HUES64 (cell line): Measurements from ENCODE around the gene EXOC3.

Experiments used
- H3K27ac ChIP-seq: 2 replicates; pipeline ENCODE4 v1.7.0; 2013; ENCODE audit warnings: low read depth, low read length, inconsistent platforms
- H3K27me3 ChIP-seq: 2 replicates; pipeline ENCODE4 v1.6.1; 2013; ENCODE audit warnings: mild to moderate bottlenecking, low read length; ENCODE audit not compliant: insufficient read depth
- H3K36me3 ChIP-seq: 2 replicates; pipeline ENCODE4 v1.6.1; 2013; ENCODE audit warnings: mild to moderate bottlenecking, low read length; ENCODE audit not compliant: insufficient read depth
- H3K4me1 ChIP-seq: 2 replicates; pipeline ENCODE4 v1.6.1; 2013; ENCODE audit warnings: mild to moderate bottlenecking, low read length, moderate library complexity; ENCODE audit not compliant: insufficient read depth
- H3K4me3 ChIP-seq: 2 replicates; pipeline ENCODE4 v1.5.1; 2013; ENCODE audit warnings: mild to moderate bottlenecking, low read length, moderate library complexity
- H3K9ac ChIP-seq: 2 replicates; pipeline ENCODE4 v1.6.1; 2013; ENCODE audit warnings: mild to moderate bottlenecking, low read depth, low read length
- H3K9me3 ChIP-seq: 2 replicates; pipeline ENCODE4 v1.6.1; 2013; ENCODE audit warnings: low read depth, low read length; ENCODE audit not compliant: insufficient read depth
- WGBS: fragments of 150-250, 120-280 bp; methylation state at CpG from one replicate; pipeline ENCODE4 v1.1.7; 2013; ENCODE audit warnings: missing lambda C conversion rate; 5-methylcytosine and 5-hydroxymethylcytosine counted together

The EXOC3 gene

DNA sequence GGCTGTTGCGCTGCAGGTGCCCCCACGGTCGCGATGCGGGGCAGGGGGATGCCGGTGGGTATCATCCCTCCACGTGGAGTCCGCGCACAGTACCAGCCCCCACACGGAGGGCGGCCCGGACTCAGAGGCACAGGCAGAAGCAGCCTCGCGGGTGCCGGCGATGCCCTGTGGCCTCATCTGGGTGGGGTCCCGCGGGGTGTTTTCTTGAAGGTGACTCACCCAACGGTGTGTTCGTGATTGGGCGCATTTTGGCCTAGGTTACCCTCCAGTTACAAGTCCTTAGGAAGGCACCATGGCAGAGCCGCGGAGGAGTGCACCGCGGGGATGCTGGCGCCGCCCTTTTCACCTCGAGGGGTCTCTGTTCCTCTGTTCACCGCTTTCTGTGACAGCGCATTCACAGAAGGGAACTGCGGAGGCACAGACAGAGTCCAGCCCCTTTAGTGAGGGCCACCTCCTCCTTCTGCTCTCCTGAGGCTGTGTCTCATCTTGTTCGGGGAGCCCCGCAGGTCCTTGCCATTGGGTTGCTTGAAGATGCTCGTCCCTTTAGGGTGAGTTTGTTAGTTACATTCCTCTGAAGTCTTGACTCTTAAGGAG lies 21.6 kb upstream of the EXOC3 start:
- no peaks in the 10 kb centered on the region for H3K27me3 ChIP-seq
- no peak overlapping the region for H3K9ac ChIP-seq
- H3K9me3 ChIP-seq: no peaks in the 10 kb centered on the region
- WGBS: 94% methylated on average over 34 of the region's 34 CpGs
- H3K36me3 ChIP-seq: no peaks in the 10 kb centered on the region
- no peaks in the 10 kb centered on the region for H3K4me1 ChIP-seq
- H3K4me3 ChIP-seq: no peak overlapping the region
- no peak overlapping the region for H3K27ac ChIP-seq

DNA sequence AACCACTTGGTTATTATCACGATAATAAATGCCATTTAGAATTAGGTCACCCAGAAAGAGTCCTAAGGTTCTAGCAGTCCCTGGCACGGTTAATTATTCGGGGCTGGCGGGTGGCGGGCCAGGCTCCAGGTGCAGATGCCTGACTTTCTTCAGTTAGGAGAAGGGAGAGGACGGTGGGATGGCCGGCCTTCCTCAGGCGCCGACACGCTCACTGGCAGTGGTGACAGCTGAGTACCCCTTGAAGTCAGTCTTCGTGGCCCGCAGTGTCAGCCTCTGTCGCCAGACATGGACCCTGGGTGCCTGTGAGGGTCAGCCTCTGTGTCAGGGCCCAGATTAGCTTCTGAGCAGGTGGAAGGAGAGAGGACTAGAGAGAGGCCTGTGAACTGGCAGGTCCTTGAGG lies 21.1 kb upstream of the EXOC3 start:
- no peak overlapping the region for H3K4me3 ChIP-seq
- H3K9me3 ChIP-seq: no peaks in the 10 kb centered on the region
- H3K36me3 ChIP-seq: no peaks in the 10 kb centered on the region
- H3K27me3 ChIP-seq: no peaks in the 10 kb centered on the region
- H3K9ac ChIP-seq: no peak overlapping the region
- WGBS: 94% methylated on average over 13 of the region's 13 CpGs
- no peak overlapping the region for H3K27ac ChIP-seq
- H3K4me1 ChIP-seq: no peaks in the 10 kb centered on the region

DNA sequence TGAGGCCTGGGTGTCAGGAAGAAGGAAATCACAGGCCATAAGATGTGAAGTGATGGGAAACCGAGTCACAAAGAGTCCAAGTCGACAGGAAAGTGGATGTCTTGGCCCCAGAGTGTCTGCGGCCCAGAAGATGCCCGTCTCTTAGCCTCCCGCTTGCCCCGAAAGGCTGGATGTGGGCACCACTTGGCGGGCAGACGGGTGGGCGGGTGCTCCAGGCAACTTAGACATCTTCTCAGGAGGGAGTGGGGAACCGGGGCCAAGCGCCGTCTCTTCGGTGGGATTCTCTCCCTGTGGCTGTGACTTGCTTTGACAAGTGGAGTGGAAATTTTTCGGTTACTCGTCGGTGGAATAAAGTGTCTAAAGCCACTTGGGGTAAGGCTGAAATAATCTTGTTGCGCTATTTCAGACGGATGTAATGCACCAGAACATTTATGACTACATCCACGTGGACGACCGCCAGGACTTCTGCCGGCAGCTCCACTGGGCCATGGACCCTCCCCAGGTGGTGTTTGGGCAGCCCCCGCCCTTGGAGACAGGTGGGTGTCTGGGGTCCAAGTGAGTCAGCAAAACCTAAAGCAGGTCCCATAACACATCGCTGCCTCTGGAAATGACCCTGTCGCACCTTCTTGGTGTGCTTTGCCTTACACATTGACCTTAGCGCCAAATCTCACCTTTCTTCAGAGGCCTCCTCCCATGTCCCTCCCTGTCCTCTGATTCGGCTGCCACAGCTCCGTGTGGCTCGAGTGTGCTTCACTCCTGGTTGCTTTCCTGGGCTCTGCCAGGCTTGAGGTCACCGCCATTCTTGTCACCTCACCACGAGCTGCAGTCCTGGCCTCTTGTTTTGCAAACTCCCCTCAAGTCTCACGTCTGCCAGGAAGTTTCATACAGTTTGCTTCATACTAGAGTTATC lies 20.4 kb upstream of the EXOC3 start:
- no peak overlapping the region for H3K4me3 ChIP-seq
- no peak overlapping the region for H3K9ac ChIP-seq
- H3K27ac ChIP-seq: no peak overlapping the region
- no peaks in the 10 kb centered on the region for H3K4me1 ChIP-seq
- no peaks in the 10 kb centered on the region for H3K27me3 ChIP-seq
- no peaks in the 10 kb centered on the region for H3K9me3 ChIP-seq
- WGBS: 91% methylated on average over 32 of the region's 32 CpGs
- no peaks in the 10 kb centered on the region for H3K36me3 ChIP-seq

DNA sequence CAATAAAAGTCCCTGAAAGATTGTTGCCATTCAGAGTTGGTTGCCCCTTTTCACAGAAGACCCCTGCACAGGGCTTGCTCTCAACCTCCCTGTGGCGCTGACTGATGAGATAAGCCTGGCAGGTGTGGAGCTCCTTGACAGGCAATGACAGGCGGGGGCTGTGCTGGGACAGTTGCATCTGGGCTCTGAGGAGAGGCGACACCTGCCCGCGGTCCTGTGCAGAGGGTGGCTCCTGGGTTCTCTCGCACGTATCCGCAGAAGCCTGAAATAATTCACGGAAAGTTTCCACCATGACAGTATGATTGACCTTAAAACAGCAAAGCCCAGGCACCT lies 19.8 kb upstream of the EXOC3 start:
- H3K27me3 ChIP-seq: no peaks in the 10 kb centered on the region
- H3K4me3 ChIP-seq: no peak overlapping the region
- no peaks in the 10 kb centered on the region for H3K36me3 ChIP-seq
- no peak overlapping the region for H3K27ac ChIP-seq
- H3K4me1 ChIP-seq: no peaks in the 10 kb centered on the region
- 94% methylated on average over 9 of the region's 9 CpGs for WGBS
- H3K9me3 ChIP-seq: no peaks in the 10 kb centered on the region
- no peak overlapping the region for H3K9ac ChIP-seq

DNA sequence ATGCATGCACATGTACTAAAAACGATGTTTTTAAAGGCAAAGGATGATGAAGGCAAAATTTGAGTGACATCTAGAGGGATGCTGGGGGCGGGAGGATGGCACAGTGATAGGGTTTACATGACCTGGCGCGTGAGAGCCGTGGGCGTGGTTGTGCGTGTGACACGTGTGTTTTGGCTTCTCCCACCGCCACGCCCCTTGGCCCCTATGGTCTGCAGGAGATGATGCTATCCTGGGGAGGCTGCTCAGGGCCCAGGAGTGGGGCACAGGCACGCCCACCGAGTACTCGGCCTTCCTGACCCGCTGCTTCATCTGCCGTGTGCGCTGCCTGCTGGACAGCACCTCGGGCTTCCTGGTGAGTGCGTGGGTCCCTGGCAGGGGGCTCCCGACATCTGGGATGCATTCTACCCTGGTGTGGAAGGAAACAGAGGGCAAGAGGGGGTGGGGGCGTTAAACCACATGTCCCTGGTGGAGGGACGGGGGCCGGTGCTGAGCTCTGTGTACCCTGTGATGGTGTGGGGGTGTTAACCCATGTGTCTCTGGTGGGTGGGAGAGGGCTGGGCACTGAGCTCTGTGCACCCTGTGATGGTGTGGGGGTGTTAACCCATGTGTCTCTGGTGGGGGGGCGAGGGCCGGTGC lies 19.2 kb upstream of the EXOC3 start:
- H3K9ac ChIP-seq: no peak overlapping the region
- WGBS: 92% methylated on average over 24 of the region's 24 CpGs
- no peaks in the 10 kb centered on the region for H3K9me3 ChIP-seq
- H3K4me1 ChIP-seq: no peaks in the 10 kb centered on the region
- no peak overlapping the region for H3K4me3 ChIP-seq
- H3K27ac ChIP-seq: no peak overlapping the region
- H3K27me3 ChIP-seq: no peaks in the 10 kb centered on the region
- no peaks in the 10 kb centered on the region for H3K36me3 ChIP-seq

DNA sequence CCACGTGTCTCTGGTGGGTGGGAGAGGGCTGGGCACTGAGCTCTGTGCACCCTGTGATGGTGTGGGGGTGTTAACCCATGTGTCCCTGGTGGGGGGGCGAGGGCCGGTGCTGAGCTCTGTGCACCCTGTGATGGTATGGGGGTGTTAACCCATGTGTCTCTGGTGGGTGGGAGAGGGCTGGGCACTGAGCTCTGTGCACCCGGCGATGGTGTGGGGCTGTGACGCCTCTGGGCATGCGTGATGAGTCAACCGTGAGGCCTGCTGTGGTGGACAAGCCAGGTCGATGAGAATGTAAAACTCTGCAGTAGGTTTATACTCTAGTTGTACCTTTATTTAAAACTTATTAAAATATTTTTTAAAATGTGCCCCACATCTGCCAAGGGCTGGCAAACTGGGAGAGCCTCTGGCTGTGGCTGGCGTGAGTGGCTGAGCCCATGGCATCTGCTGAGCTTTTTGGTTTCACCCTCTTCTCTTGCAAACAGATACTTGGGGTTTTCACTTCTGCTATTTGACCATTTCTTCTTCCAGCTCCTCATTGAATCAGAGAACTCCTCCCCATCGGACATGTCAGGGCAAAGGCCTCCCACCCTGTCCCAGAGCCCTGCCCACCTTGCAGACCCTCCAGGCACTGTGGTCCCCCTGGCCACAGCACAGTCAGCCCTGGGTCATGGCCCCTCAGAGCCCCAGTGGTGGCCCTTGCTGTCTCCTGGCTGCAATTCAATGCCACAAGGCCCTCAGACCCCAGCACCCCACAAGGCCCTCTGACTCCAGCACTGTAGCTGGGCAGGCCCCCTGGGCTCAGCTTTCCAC lies 18.5 kb upstream of the EXOC3 start:
- no peaks in the 10 kb centered on the region for H3K27me3 ChIP-seq
- H3K36me3 ChIP-seq: no peaks in the 10 kb centered on the region
- no peak overlapping the region for H3K9ac ChIP-seq
- no peak overlapping the region for H3K27ac ChIP-seq
- 91% methylated on average over 10 of the region's 11 CpGs for WGBS
- H3K4me1 ChIP-seq: no peaks in the 10 kb centered on the region
- no peaks in the 10 kb centered on the region for H3K9me3 ChIP-seq
- no peak overlapping the region for H3K4me3 ChIP-seq

DNA sequence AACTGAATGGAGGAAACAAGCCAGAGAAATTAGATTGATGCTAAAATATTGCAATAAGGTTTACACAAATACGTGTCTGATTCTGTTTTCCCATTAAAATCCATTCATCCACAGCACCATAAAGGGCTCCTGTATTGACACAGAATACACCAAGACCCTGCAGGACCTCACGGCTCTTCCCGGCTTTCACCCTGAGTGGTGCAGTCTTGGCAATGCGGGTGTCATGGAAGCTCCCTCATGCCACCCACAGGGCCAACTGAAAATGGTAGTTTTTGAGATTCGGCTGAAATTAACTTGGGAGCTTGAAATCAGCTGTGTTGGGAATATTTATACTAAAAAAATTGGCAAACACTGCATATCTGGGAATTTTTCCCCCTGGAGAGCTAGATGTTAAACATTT lies 17.3 kb upstream of the EXOC3 start:
- Histone ChIP-seq H3K9me3 (no peaks in the 10 kb centered on the region), H3K27me3 (no peaks in the 10 kb centered on the region), H3K36me3 (no peaks in the 10 kb centered on the region), H3K9ac (no peak overlapping the region), H3K4me3 (no peak overlapping the region), H3K4me1 (no peaks in the 10 kb centered on the region), H3K27ac (no peak overlapping the region)
- 89% methylated on average over 5 of the region's 5 CpGs for WGBS

DNA sequence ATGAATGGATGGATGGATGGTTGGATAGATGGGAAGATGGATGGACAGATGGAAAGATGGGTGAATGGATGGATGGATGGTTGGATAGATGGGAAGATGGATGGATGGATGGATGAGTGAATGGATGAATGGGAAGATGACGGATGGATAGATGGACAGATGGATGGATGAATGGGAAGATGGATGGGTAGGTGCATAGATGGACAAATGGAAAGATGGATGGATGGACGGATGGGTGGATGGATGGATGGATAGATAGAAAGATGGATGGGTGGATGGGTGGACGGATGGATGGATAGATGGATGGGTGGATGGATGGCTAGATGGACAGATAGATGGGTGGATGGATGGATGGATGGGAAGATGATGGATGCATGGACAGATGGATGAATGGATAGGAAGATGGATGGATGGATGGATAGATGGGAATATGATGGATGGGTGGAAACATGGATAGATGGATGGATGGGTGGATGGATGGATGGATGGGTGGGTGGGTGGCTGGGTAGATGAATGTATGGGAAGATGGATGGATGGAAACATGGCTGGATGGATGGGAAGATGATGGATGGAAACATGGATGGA lies 16.5 kb upstream of the EXOC3 start:
- Histone ChIP-seq H3K4me1 (no peaks in the 10 kb centered on the region), H3K9ac (no peak overlapping the region), H3K4me3 (no peak overlapping the region), H3K27me3 (no peaks in the 10 kb centered on the region), H3K36me3 (no peaks in the 10 kb centered on the region), H3K27ac (no peak overlapping the region), H3K9me3 (no peaks in the 10 kb centered on the region)
- 89% methylated on average over 3 of the region's 3 CpGs for WGBS

DNA sequence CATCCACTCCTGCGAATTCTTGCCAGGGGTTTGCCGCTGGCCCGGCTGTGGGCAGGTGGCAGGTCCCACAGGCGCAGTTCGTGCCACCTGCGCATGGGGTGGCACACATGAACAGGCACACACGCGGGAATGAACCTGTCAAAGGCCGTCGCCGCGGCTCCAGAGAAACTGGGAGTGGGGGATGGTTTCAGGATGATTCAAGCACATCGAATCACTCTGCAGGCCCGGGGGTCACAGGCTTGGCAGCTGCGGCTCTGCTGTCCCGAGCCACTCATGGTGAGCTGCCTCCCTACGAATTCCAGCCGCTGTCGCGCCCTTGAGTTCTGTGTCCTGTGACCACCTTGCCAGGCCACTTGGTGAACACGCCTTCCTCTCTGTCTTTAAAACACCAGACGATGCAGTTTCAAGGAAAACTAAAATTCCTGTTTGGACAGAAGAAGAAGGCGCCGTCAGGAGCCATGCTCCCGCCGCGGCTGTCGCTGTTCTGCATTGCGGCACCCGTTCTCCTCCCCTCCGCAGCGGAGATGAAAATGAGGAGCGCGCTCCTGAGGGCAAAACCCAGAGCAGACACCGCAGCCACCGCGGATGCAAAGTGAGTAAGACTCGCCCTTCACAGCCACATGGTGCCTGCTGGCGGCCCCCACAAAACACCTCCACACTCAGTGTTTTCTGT lies 15.4 kb upstream of the EXOC3 start:
- no peaks in the 10 kb centered on the region for H3K36me3 ChIP-seq
- H3K9ac ChIP-seq: no peak overlapping the region
- H3K4me3 ChIP-seq: no peak overlapping the region
- H3K9me3 ChIP-seq: no peaks in the 10 kb centered on the region
- 93% methylated on average over 39 of the region's 39 CpGs for WGBS
- no peak overlapping the region for H3K27ac ChIP-seq
- H3K27me3 ChIP-seq: no peaks in the 10 kb centered on the region
- H3K4me1 ChIP-seq: no peaks in the 10 kb centered on the region

DNA sequence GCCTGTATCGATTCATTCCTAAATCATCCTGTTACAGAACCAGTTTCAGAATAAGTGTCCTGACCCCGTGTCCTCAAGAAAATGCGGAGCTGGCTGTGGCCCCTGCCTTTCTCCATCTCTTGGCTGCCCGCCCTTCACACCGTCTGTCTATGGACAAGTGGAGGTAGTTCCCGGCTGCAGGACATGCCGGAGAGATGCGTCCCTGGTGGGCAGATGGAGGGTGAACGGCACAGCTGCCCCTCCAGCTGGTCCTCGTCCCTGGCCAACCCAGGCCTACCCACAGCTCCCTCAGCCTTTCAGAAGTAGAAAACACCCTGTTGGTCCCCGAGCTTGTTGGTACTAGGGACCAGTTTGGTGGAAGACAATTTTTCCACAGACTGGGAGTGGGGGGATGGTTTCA lies 14.8 kb upstream of the EXOC3 start:
- Histone ChIP-seq H3K9me3 (no peaks in the 10 kb centered on the region), H3K4me3 (no peak overlapping the region), H3K27ac (no peak overlapping the region), H3K9ac (no peak overlapping the region), H3K27me3 (no peaks in the 10 kb centered on the region), H3K36me3 (no peaks in the 10 kb centered on the region), H3K4me1 (no peaks in the 10 kb centered on the region)
- 93% methylated on average over 11 of the region's 11 CpGs for WGBS
